Smooth muscle cell (in vitro differentiated cells): ENCODE measurements around the gene TAF4. TPM values are rescaled to one million over a fixed set of nuclear protein-coding genes. Genes with fewer than 3 reads are reported as not detected.

ENCODE experiments used
- DNase-seq: peaks from one replicate; lab custom pipeline; 2025; ENCODE audit not compliant: unreplicated experiment; lab: John Stamatoyannopoulos, UW
- H2AFZ ChIP-seq: fragments of 200-600 bp; sonication (generic); 2 replicates; pipeline ENCODE4 v1.6.0; 2016; ENCODE audit warnings: antibody characterized with exemption, low read depth, mild to moderate bottlenecking
- H3F3A ChIP-seq: fragments of 200-600 bp; sonication (generic); 2 replicates; pipeline ENCODE4 v1.6.0; 2017; ENCODE audit warnings: antibody characterized with exemption, low read depth
- H3K27ac ChIP-seq: fragments of 200-600 bp; sonication (generic); 2 replicates; pipeline ENCODE4 v1.5.1; 2016; ENCODE audit warnings: low read depth, mild to moderate bottlenecking
- H3K27me3 ChIP-seq: fragments of 200-600 bp; sonication (generic); 2 replicates; pipeline ENCODE4 v1.6.1; 2016; ENCODE audit warnings: low read depth, mild to moderate bottlenecking
- H3K36me3 ChIP-seq: fragments of 200-600 bp; sonication (generic); 2 replicates; pipeline ENCODE4 v1.5.1; 2016; ENCODE audit warnings: low read depth
- H3K4me1 ChIP-seq: fragments of 200-600 bp; sonication (generic); 2 replicates; pipeline ENCODE4 v1.5.1; 2016; ENCODE audit warnings: low read depth
- H3K4me2 ChIP-seq: fragments of 200-600 bp; sonication (generic); 2 replicates; pipeline ENCODE4 v1.6.0; 2016; ENCODE audit warnings: mild to moderate bottlenecking
- H3K4me3 ChIP-seq: fragments of 200-600 bp; sonication (generic); 2 replicates; pipeline ENCODE4 v1.5.1; 2016; ENCODE audit warnings: mild to moderate bottlenecking
- H3K79me2 ChIP-seq: fragments of 200-600 bp; sonication (generic); 2 replicates; pipeline ENCODE4 v1.6.0; 2016; ENCODE audit warnings: low read depth, mild to moderate bottlenecking
- H3K9ac ChIP-seq: fragments of 200-600 bp; sonication (generic); 2 replicates; pipeline ENCODE4 v1.6.0; 2016; ENCODE audit warnings: low read depth
- H3K9me3 ChIP-seq: fragments of 200-600 bp; sonication (generic); replicated peaks from 2 replicates; pipeline ENCODE4 v1.5.1; 2016; ENCODE audit warnings: low read depth
- H4K20me1 ChIP-seq: fragments of 200-600 bp; sonication (generic); 2 replicates; pipeline ENCODE4 v1.6.0; 2016; ENCODE audit warnings: low read depth
- WGBS: methylation state at CpG from one replicate; pipeline ENCODE4 v1.1.7; 2016; ENCODE audit warnings: low lambda C conversion rate; 5-methylcytosine and 5-hydroxymethylcytosine counted together
- polyA plus RNA-seq: library from polyadenylated mRNA; unstranded; fragments of >200 nt; fragmentation: Nextera tagmentation; extraction: Ambion mirVana; gene quantifications from 2 replicates; pipeline ENCODE4 v1.2.1, GENCODE V29; 2016
- total RNA-seq: library from RNA; depleted of rRNA; stranded (reverse); fragments of >200 nt; gene quantifications from 2 replicates; pipeline ENCODE4 v1.2.3, GENCODE V29; 2014
- TF ChIP-seq, protein P1 (sequence below): fragments of 200-600 bp; sonication (generic); IDR thresholded peaks from 2 replicates; pipeline ENCODE4 v1.5.1; 2017; ENCODE audit warnings: borderline replicate concordance, mild to moderate bottlenecking, antibody characterized with exemption; ENCODE audit not compliant: insufficient read depth, poor library complexity, severe bottlenecking

TAF4 gene
- total and polyA plus RNA-seq, 2 experiments from 2014 or later = 0.67 to 8.5 TPM

DNA sequence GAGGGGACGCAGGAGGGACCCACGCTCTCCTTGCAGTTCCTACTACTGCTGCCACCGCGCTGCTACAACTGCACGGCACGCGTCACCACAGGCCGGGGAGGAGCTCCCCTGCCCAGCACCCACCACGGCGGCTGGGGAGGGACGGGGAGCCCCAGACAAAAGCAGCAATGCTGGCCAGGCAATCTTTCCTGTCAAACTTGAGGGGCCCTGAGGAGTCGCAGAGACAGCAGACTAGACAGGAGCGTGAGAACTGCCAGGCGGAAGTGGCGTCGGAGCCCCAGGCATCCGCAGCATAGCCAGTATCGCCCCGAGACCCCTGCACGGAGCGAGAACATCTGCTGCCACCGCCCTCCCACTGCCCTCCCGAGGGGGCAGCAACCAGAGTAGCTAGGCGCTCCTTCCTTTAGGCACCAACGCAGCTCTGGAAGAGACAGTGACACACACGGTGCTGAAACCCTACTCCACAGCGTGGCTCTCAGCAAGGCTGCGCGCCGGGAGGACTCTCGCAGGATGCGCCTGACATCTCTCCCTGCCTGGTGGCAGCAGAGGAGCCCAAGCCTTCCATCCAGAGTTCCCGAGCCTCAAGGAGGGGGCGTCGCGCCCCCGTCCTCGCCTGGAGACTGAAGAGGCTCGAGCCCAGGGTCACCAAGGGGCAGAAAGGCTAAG, 2.2 kb downstream of the TAF4 start:
- H3K4me1 ChIP-seq = peaks cover 13% of the 10 kb centered on the region
- H3K27me3 ChIP-seq = no peaks in the 10 kb centered on the region
- no peaks in the 10 kb centered on the region for H3K36me3 ChIP-seq
- peaks cover 50% of the 10 kb centered on the region for H3K79me2 ChIP-seq
- peaks cover 5% of the 10 kb centered on the region for H3F3A ChIP-seq
- TF ChIP-seq, protein P1, sequence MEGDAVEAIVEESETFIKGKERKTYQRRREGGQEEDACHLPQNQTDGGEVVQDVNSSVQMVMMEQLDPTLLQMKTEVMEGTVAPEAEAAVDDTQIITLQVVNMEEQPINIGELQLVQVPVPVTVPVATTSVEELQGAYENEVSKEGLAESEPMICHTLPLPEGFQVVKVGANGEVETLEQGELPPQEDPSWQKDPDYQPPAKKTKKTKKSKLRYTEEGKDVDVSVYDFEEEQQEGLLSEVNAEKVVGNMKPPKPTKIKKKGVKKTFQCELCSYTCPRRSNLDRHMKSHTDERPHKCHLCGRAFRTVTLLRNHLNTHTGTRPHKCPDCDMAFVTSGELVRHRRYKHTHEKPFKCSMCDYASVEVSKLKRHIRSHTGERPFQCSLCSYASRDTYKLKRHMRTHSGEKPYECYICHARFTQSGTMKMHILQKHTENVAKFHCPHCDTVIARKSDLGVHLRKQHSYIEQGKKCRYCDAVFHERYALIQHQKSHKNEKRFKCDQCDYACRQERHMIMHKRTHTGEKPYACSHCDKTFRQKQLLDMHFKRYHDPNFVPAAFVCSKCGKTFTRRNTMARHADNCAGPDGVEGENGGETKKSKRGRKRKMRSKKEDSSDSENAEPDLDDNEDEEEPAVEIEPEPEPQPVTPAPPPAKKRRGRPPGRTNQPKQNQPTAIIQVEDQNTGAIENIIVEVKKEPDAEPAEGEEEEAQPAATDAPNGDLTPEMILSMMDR = no peak
- no peak overlapping the region for H2AFZ ChIP-seq
- H3K9me3 ChIP-seq = no peaks in the 10 kb centered on the region
- H4K20me1 ChIP-seq = peaks cover 57% of the 10 kb centered on the region
- WGBS = 62% methylated on average over 39 of the region's 39 CpGs
- H3K4me3 ChIP-seq = peak overlapping the region; percentile 55
- no peak for DNase-seq
- no peak overlapping the region for H3K27ac ChIP-seq
- H3K9ac ChIP-seq = no peak overlapping the region
- peak overlapping the region; percentile 89 for H3K4me2 ChIP-seq

- DNase-seq = no peak
- Histone ChIP-seq H3K79me2 (peaks cover 50% of the 10 kb centered on the region), H3K4me3 (peak overlapping the region; percentile 17)
These were observed 2.9 kb downstream of the TAF4 start for GRCh38 chr20:62062661-62063314.

GRCh38 chr20:62061851-62062423, 3.7 kb downstream of the TAF4 start:
- peaks cover 13% of the 10 kb centered on the region for H3K4me1 ChIP-seq
- H3K79me2 ChIP-seq = peaks cover 56% of the 10 kb centered on the region
- TF ChIP-seq, protein P1 = no peak
- 92% methylated on average over 8 of the region's 8 CpGs for WGBS
- H3K36me3 ChIP-seq = no peaks in the 10 kb centered on the region
- H3K27ac ChIP-seq = no peak overlapping the region
- peaks cover 62% of the 10 kb centered on the region for H4K20me1 ChIP-seq
- H3F3A ChIP-seq = peaks cover 1% of the 10 kb centered on the region
- no peak overlapping the region for H2AFZ ChIP-seq
- DNase-seq = no peak
- H3K9ac ChIP-seq = no peak overlapping the region
- no peak overlapping the region for H3K4me3 ChIP-seq
- no peak overlapping the region for H3K4me2 ChIP-seq
- H3K9me3 ChIP-seq = no peaks in the 10 kb centered on the region
- H3K27me3 ChIP-seq = no peaks in the 10 kb centered on the region

More at GRCh38 chr20:62062661-62063314, 2.9 kb downstream of the TAF4 start:
- Histone ChIP-seq H3K9me3 (no peaks in the 10 kb centered on the region), H3K9ac (no peak overlapping the region), H3K27me3 (no peaks in the 10 kb centered on the region), H2AFZ (no peak overlapping the region), H3F3A (peaks cover 5% of the 10 kb centered on the region), H3K27ac (no peak overlapping the region), H3K4me2 (peak overlapping the region; percentile 89), H4K20me1 (peaks cover 57% of the 10 kb centered on the region), H3K4me1 (peaks cover 13% of the 10 kb centered on the region), H3K36me3 (no peaks in the 10 kb centered on the region)
- TF ChIP-seq, protein P1 = no peak
- 88% methylated on average over 12 of the region's 12 CpGs for WGBS
